ENCODE data around the gene ADAMTSL5.
"Not testable (repeated sequence)": the region's sequence is repeated elsewhere in the genome, so short reads cannot be mapped to it uniquely, and the experiment has no call there.

Gene ADAMTSL5

GRCh38 chr19:1529430-1529816, 16.6 kb upstream of the ADAMTSL5 start:
- DNase-seq: no peak

GRCh38 chr19:1528596-1529429, 16.0 kb upstream of the ADAMTSL5 start:
- no peak for DNase-seq

GRCh38 chr19:1527650-1528309, 15.0 kb upstream of the ADAMTSL5 start:
- DNase-seq: no peak

DNA sequence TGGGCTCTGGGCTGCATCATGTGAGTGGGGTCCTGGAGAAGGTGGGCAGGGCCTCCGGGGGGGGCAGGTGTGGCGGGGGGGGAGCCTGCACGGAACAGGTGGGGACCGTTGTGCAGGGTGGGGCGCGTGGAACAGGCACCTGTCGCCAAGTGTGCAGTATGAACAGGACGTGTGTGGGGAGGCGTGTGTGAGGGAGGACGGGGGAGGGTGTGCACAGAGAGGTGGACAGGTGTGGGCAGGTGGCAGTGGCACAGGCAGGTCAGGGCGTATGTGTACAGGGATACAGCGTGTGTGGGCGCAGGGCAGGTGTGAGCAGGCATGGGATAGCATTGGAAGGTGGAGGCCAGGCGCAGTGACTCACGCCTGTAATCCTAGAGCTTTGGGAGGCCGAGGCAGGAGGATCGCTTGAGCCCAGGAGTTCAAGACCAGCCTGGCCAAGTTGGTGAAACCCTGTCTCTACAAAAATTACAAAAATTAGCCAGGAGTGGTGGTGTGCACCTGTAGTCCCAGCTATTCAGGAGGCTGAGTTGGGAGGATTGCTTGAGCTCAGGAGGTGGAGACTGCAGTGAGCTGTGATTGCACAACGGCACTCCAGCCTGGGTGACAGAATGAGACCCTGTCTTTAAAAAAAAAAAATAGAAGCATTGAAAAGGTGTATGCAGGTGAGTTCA, 14.3 kb upstream of the ADAMTSL5 start:
- DNase-seq: no peak

DNA sequence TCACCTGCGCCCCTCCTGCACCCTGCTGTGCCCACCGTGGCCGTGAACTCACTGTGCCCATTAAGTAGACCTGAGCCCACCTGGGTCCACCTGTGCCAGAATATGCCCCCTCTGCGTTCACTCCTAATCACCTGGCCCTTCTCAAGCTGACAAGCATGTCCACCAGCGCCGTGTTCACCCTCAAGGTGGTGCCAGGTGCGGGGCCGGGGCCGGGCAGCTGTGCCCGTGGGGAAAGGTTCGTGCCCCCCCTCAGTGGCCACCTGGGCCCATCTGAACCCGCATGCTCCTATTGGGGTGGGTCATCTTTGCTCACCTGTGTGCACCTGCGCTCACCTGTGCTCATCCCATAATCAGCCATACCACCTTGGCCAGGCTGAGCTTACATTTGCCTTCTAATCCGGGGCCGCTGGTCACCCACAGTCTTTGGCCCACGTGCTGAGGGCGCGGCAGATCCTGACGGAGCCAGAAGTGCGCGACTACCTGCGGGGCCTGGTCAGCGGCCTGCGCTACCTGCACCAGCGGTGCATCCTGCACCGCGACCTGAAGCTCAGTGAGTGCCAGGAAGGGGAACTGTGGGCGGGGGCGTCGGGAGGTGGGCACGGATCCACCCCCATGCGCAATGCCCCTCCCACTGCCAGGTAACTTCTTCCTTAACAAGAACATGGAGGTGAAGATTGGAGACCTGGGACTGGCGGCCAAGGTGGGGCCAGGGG, 13.4 kb upstream of the ADAMTSL5 start:
- no peak for DNase-seq

- no peak for DNase-seq
Measured at GRCh38 chr19:1525343-1525742, 12.5 kb upstream of the ADAMTSL5 start.

DNA sequence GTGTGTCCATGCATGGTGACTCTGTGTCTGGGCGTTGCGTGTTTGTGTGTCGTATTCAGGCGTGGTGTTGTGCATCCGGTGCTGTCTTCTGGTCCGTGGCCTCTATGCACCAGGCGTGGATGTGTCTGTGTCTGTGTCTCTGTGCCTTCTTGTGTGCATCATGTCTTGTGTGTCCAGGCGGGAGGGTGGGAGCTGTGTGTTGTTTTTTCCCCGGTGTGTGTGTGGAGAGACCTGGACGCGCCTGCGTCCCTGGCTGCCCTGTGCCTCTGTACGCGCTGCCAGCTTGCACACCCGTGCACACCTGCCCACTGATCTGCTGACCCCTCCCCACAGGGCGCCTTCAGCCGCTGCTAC, 12.1 kb upstream of the ADAMTSL5 start:
- no peak for DNase-seq

DNA sequence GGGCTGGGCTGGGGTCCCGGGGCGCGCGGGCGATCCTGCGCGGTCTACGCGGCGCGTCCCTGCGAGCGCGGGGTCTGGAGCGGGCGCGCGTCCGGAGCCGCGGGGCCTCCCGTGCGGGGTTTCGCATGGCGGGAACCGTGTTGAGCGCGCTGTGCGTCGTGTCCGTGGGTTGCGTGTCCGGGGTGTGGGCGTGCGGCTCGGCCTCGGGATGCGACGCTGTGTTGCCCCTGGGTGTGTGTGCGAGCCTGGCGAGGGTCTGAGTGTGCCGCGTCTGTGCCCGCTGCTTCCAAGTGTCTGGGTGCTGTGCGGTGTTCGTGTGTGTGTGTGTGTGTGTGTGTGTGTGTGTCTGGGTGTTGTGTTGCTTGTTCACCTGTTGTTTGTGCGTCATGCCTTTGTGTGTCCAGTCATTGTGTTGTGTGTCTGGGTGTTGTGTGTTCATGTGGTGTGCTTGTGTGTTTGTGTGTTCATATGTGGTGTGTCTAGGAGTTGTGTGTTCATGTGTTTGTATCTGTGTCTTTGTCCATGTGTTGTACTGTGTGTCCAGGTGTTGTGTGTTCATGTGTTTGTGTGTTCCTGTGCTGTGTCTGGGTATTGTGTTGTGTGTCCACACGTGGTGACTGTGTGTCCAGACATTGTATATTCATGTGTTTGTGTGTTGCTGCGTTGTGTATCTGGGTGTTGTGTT, 11.6 kb upstream of the ADAMTSL5 start:
- DNase-seq: no peak

GRCh38 chr19:1523412-1524286, 10.8 kb upstream of the ADAMTSL5 start, which contains the start of gene PLK5:
Gene PLK5, plus strand, starts transcription at chr19:1524077. Its CDS starts 2,920 bp downstream, at chr19:1526997.
- DNase-seq: no peak

GRCh38 chr19:1522838-1523237, 10.0 kb upstream of the ADAMTSL5 start:
- DNase-seq: no peak

GRCh38 chr19:1522061-1522460, 9.2 kb upstream of the ADAMTSL5 start:
- no peak for DNase-seq

DNA sequence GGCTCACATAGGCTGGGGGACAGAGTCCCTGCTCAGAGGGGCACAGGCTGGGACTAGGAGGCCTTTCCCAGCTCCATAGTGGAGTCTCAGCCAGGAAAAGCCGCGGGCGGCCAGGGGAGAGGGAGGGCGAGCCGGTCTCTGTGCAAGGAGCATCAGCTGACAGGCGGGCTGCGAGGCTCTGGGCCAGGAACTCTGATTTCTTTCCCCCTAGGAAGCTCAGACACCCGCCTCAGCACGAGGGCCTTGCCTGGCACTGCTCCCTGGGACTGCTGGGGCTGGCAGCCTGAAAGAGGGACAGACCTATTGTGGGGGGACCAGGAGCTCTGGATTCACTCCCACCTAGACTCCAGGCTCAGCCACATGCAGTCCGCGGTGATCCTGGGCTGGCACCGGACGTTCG, 8.8 kb upstream of the ADAMTSL5 start:
- DNase-seq: no peak

DNA sequence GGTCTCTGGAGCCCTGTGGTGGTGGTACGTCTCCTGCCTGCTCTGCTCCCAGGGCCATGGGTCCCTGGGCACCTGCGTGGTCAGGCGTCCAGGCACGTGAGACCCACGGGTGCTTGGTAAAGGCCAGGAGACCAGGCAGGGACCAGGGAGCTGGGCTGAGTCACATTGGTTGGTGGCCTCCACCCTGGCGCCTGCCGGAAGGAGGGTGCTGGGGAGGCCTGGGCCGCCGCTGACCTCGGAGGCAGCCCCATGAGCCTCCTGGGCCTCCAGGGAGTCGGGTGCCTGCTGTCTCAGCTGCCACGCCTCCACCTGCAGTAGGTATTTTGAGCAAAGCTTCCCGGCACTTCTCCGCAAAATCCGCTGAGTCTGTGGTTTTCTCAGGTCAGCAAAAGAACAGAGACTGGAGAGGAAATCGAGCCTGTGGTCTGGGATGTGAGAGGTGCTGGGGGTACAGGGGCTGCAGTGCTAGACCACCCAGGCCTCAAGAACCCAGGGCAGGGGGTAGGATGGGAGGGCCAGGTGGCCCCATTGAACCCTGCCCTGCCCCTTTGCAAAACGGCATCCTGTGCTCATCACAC, 7.5 kb upstream of the ADAMTSL5 start:
- DNase-seq: no peak

GRCh38 chr19:1519802-1520201, 7.0 kb upstream of the ADAMTSL5 start:
- DNase-seq: not testable (repeated sequence)

DNA sequence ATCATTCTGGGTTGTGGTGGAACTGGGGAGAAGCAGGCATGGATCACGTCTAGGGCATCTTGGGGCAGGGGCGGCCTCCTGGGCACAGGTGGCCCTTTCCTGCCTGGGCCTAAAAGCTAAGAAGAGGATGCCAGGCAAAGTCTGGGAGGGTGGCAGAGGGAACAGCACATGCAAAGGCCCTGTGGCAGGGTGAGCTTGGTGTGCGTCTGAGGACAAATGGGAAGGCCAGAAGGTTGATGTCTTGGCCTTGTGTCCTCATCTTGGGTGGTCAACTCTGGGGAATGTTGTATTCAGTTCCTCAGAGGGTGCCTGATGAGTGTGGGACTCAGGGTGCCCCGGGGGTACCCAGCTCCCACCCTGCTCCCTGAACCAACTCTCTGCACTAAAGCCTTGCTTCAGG, 5.7 kb upstream of the ADAMTSL5 start:
- DNase-seq: no peak

DNA sequence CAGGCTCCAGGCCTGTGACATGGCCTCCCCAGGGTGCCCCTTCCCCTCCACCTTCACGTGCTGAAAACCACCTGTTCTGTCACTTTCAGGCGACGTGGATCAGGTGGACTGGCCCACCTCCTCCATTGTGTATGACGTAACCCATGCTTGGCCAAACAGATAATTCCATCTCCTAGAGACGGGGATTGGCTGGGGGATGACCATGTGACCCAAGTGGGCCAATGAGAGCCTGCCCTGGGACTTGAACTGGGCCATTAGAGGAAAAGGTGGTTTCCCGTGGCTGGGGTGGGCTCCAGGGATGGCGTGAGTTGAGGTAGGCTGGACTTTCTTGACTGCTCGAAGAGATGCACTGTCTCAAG, 3.6 kb upstream of the ADAMTSL5 start:
- no peak for DNase-seq

- no peak for DNase-seq
Measured at GRCh38 chr19:1514986-1515721, 2.3 kb upstream of the ADAMTSL5 start.

DNA sequence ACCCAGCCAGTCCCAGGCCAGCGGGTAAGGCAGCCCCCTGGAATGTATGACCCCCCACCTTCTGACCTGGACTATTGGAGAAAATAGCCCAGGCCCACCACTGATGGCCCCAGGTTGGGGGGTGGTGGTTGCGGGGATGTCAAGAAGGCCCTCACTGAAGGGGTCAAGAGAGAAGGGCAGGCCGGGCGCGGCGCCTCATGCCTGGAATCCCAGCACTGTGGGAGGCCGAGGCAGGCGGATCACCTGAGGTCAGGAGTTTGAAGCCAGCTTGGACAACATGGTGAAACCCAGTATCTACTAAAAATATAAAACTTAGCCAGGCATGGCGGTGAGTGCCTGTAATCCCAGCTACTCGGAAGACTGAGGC, 1.5 kb upstream of the ADAMTSL5 start:
- no peak for DNase-seq

GRCh38 chr19:1513499-1514294, 878 bp upstream of the ADAMTSL5 start:
- peak; percentile 76 for DNase-seq
